NCI-H526 (cell line): Measurements from ENCODE around the gene PCDHB4.
"Not testable (repeated sequence)": the region's sequence is repeated elsewhere in the genome, so short reads cannot be mapped to it uniquely, and the experiment has no call there.

Experiments used
- DNase-seq, 2 experiments: peaks; one replicate each; lab custom pipeline; 2025; lab: John Stamatoyannopoulos, UW

Gene PCDHB4

GRCh38 chr5:141150224-141150992 lies 28.8 kb downstream of the PCDHB4 start:
- no peak for DNase-seq

- DNase-seq = no peak
Measured at GRCh38 chr5:141150993-141151325, 29.3 kb downstream of the PCDHB4 start.

- DNase-seq = not testable (repeated sequence)
Measured at GRCh38 chr5:141151632-141152031, 30.0 kb downstream of the PCDHB4 start.

- not testable (repeated sequence) for DNase-seq
Measured at GRCh38 chr5:141152096-141152495, 30.5 kb downstream of the PCDHB4 start.

- DNase-seq = peak in 1 of 2 experiments; percentile 37
Measured at GRCh38 chr5:141155540-141156374, 34.1 kb downstream of the PCDHB4 start.

- DNase-seq = not testable (repeated sequence)
Measured at GRCh38 chr5:141157356-141157755, 35.7 kb downstream of the PCDHB4 start.

GRCh38 chr5:141157901-141158300 lies 36.3 kb downstream of the PCDHB4 start:
- not testable (repeated sequence) for DNase-seq

- DNase-seq = peak; percentile 13 to 63
Measured at GRCh38 chr5:141172381-141173204, 51.0 kb downstream of the PCDHB4 start, which contains the start of gene PCDHB7. Gene PCDHB7 (plus strand): TSS chr5:141172644. CDS start chr5:141172836, 192 bp downstream.

GRCh38 chr5:141174291-141175104 lies 52.9 kb downstream of the PCDHB4 start:
- DNase-seq = not testable (repeated sequence)
